ENCODE data around the gene LETMD1.
"Not testable (repeated sequence)": the region's sequence is repeated elsewhere in the genome, so short reads cannot be mapped to it uniquely, and the experiment has no call there.

Gene LETMD1

GRCh38 chr12:51047655-51048540 is at the start of gene LETMD1:
TSS of gene LETMD1 (plus strand) at chr12:51048327. CDS start at chr12:51048357, 30 bp downstream.
- Mint-ChIP-seq H3K4me3 (peak within 1 kb of the TSS; percentile 97), H3K4me1 (peaks cover 28% of the 10 kb centered on the region), H3K27ac (peak within 1 kb of the TSS; percentile 92), H3K36me3 (peaks cover 15% of the 10 kb centered on the region), H3K27me3 (no peaks in the 10 kb centered on the region), H3K9me3 (no peaks in the 10 kb centered on the region)
- peak; percentile 99 for ATAC-seq

- no peak overlapping the region for H3K27ac Mint-ChIP-seq
Observed at GRCh38 chr12:50999093-50999492, 49.0 kb upstream of the LETMD1 start.

GRCh38 chr12:51000245-51000644 is 47.9 kb upstream of the LETMD1 start:
- Mint-ChIP-seq H3K27me3 (no peaks in the 10 kb centered on the region), H3K9me3 (no peaks in the 10 kb centered on the region), H3K4me1 (no peaks in the 10 kb centered on the region), H3K36me3 (peaks cover 40% of the 10 kb centered on the region), H3K27ac (no peak overlapping the region), H3K4me3 (no peak overlapping the region)
- ATAC-seq: no peak

More at GRCh38 chr12:50999093-50999492, 49.0 kb upstream of the LETMD1 start:
- no peak for ATAC-seq
- H3K36me3 Mint-ChIP-seq: peaks cover 43% of the 10 kb centered on the region
- no peaks in the 10 kb centered on the region for H3K27me3 Mint-ChIP-seq
- no peaks in the 10 kb centered on the region for H3K9me3 Mint-ChIP-seq
- H3K4me1 Mint-ChIP-seq: no peaks in the 10 kb centered on the region
- no peak overlapping the region for H3K4me3 Mint-ChIP-seq

GRCh38 chr12:51001799-51002198 is 46.3 kb upstream of the LETMD1 start:
- no peaks in the 10 kb centered on the region for H3K27me3 Mint-ChIP-seq
- no peak for ATAC-seq
- no peaks in the 10 kb centered on the region for H3K9me3 Mint-ChIP-seq
- H3K4me1 Mint-ChIP-seq: no peaks in the 10 kb centered on the region
- no peak overlapping the region for H3K27ac Mint-ChIP-seq
- peaks cover 43% of the 10 kb centered on the region for H3K36me3 Mint-ChIP-seq
- no peak overlapping the region for H3K4me3 Mint-ChIP-seq

- H3K27me3 Mint-ChIP-seq: no peaks in the 10 kb centered on the region
- peaks cover 43% of the 10 kb centered on the region for H3K36me3 Mint-ChIP-seq
- H3K27ac Mint-ChIP-seq: no peak overlapping the region
- peaks cover 6% of the 10 kb centered on the region for H3K4me1 Mint-ChIP-seq
- ATAC-seq: no peak
- no peaks in the 10 kb centered on the region for H3K9me3 Mint-ChIP-seq
- no peak overlapping the region for H3K4me3 Mint-ChIP-seq
Observed at GRCh38 chr12:51004504-51004903, 43.6 kb upstream of the LETMD1 start.

GRCh38 chr12:51005030-51005429 is 43.1 kb upstream of the LETMD1 start:
- no peaks in the 10 kb centered on the region for H3K9me3 Mint-ChIP-seq
- peaks cover 41% of the 10 kb centered on the region for H3K36me3 Mint-ChIP-seq
- no peak for ATAC-seq
- no peak overlapping the region for H3K27ac Mint-ChIP-seq
- no peaks in the 10 kb centered on the region for H3K27me3 Mint-ChIP-seq
- peaks cover 6% of the 10 kb centered on the region for H3K4me1 Mint-ChIP-seq
- no peak overlapping the region for H3K4me3 Mint-ChIP-seq

- Mint-ChIP-seq H3K4me1 (peaks cover 6% of the 10 kb centered on the region), H3K36me3 (peaks cover 35% of the 10 kb centered on the region), H3K9me3 (no peaks in the 10 kb centered on the region), H3K27me3 (no peaks in the 10 kb centered on the region), H3K27ac (peak overlapping the region; percentile 27), H3K4me3 (no peak overlapping the region)
- no peak for ATAC-seq
Observed at GRCh38 chr12:51005671-51006070, 42.5 kb upstream of the LETMD1 start.

GRCh38 chr12:51008329-51009055 is 39.6 kb upstream of the LETMD1 start:
- H3K9me3 Mint-ChIP-seq: no peaks in the 10 kb centered on the region
- ATAC-seq: no peak
- no peaks in the 10 kb centered on the region for H3K27me3 Mint-ChIP-seq
- H3K36me3 Mint-ChIP-seq: peaks cover 30% of the 10 kb centered on the region
- peak overlapping the region; percentile 82 for H3K27ac Mint-ChIP-seq
- H3K4me1 Mint-ChIP-seq: peaks cover 6% of the 10 kb centered on the region
- peak overlapping the region; percentile 21 for H3K4me3 Mint-ChIP-seq

- Mint-ChIP-seq H3K27ac (peak overlapping the region; percentile 82), H3K27me3 (no peaks in the 10 kb centered on the region), H3K4me1 (peaks cover 6% of the 10 kb centered on the region)
Observed at GRCh38 chr12:51009056-51009440, 39.1 kb upstream of the LETMD1 start.

GRCh38 chr12:51011955-51012354 is 36.2 kb upstream of the LETMD1 start:
- H3K27ac Mint-ChIP-seq: no peak overlapping the region
- H3K9me3 Mint-ChIP-seq: no peaks in the 10 kb centered on the region
- ATAC-seq: no peak
- H3K4me1 Mint-ChIP-seq: peaks cover 6% of the 10 kb centered on the region
- no peaks in the 10 kb centered on the region for H3K27me3 Mint-ChIP-seq
- no peak overlapping the region for H3K4me3 Mint-ChIP-seq
- H3K36me3 Mint-ChIP-seq: peaks cover 6% of the 10 kb centered on the region

More at GRCh38 chr12:51009056-51009440, 39.1 kb upstream of the LETMD1 start:
- peaks cover 30% of the 10 kb centered on the region for H3K36me3 Mint-ChIP-seq
- ATAC-seq: peak; percentile 72
- peak overlapping the region; percentile 21 for H3K4me3 Mint-ChIP-seq
- H3K9me3 Mint-ChIP-seq: no peaks in the 10 kb centered on the region

- Mint-ChIP-seq H3K4me3 (no peak overlapping the region), H3K36me3 (no peaks in the 10 kb centered on the region), H3K27ac (no peak overlapping the region), H3K9me3 (no peaks in the 10 kb centered on the region), H3K27me3 (no peaks in the 10 kb centered on the region), H3K4me1 (peaks cover 13% of the 10 kb centered on the region)
- ATAC-seq: no peak
Observed at GRCh38 chr12:51012570-51013236, 35.4 kb upstream of the LETMD1 start.

- Mint-ChIP-seq H3K36me3 (no peaks in the 10 kb centered on the region), H3K9me3 (no peaks in the 10 kb centered on the region), H3K27me3 (no peaks in the 10 kb centered on the region), H3K4me1 (peaks cover 13% of the 10 kb centered on the region), H3K4me3 (no peak overlapping the region), H3K27ac (no peak overlapping the region)
- no peak for ATAC-seq
Observed at GRCh38 chr12:51013441-51013840, 34.7 kb upstream of the LETMD1 start.

GRCh38 chr12:51014467-51014866 is 33.7 kb upstream of the LETMD1 start:
- not testable (repeated sequence) for H3K4me1 Mint-ChIP-seq, H3K9me3 Mint-ChIP-seq, ATAC-seq, H3K4me3 Mint-ChIP-seq, H3K27ac Mint-ChIP-seq, H3K36me3 Mint-ChIP-seq, H3K27me3 Mint-ChIP-seq

- Mint-ChIP-seq H3K27ac (no peak overlapping the region), H3K9me3 (no peaks in the 10 kb centered on the region), H3K4me3 (no peak overlapping the region), H3K4me1 (peaks cover 16% of the 10 kb centered on the region), H3K36me3 (no peaks in the 10 kb centered on the region), H3K27me3 (no peaks in the 10 kb centered on the region)
- no peak for ATAC-seq
Observed at GRCh38 chr12:51017452-51017851, 30.7 kb upstream of the LETMD1 start.

GRCh38 chr12:51018956-51019355 is 29.2 kb upstream of the LETMD1 start:
- H3K36me3 Mint-ChIP-seq: no peaks in the 10 kb centered on the region
- no peak overlapping the region for H3K27ac Mint-ChIP-seq
- H3K4me1 Mint-ChIP-seq: peaks cover 18% of the 10 kb centered on the region
- no peaks in the 10 kb centered on the region for H3K27me3 Mint-ChIP-seq
- ATAC-seq: no peak
- H3K4me3 Mint-ChIP-seq: no peak overlapping the region
- no peaks in the 10 kb centered on the region for H3K9me3 Mint-ChIP-seq

All from stimulated activated memory B cell treated with anti-CD40 and anti-IgM and Interleukin-4, amounts not matched to agents 10 μg/mL and 1 μg/mL and 100 μg/mL, for 72 hours (primary cell).